ENCODE results near the gene SCNN1G.

Gene SCNN1G

GRCh38 chr16:23152386-23153178 is 30.0 kb upstream of the SCNN1G start:
- TF ChIP-seq CTCF (IDR thresholded peaks at IDR 0.05; ENCODE audit: control insufficient read depth, extremely low read depth, insufficient read depth) = no peak
- peak; percentile 89 for DNase-seq (ENCODE audit: low read depth)
- H3K4me3 ChIP-seq (ENCODE audit: low read depth, low read length) = peak overlapping the region; percentile 1; the same call in 1 of the 2 replicates

GRCh38 chr16:23155445-23156049 is 27.0 kb upstream of the SCNN1G start:
- H3K4me3 ChIP-seq (ENCODE audit: low read depth, low read length) = no peak overlapping the region
- TF ChIP-seq CTCF (IDR thresholded peaks at IDR 0.05; ENCODE audit: control insufficient read depth, extremely low read depth, insufficient read depth) = no peak
- no peak for DNase-seq (ENCODE audit: low read depth)

DNA sequence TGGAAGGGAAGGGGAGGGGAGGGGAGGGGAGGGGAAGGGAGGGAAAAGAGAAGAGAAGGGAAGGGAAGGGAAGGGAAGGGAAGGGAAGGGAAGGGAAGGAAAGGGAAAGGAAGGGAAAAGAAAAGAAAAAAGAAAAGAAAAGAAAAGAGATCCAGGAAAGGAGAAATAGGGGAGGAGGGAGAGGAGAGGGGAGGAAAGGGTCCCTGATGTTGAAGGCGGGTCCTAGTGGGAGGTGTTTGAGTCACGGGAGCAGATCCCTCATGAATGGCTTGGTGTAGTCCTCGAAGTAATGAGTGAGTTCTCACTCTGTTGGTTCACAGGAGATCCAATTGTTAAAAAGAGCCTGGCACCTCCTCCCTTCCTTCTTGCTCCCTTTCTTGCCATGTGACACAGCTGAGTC is 26.4 kb upstream of the SCNN1G start:
- DNase-seq (ENCODE audit: low read depth) = no peak
- TF ChIP-seq CTCF (IDR thresholded peaks at IDR 0.05; ENCODE audit: control insufficient read depth, extremely low read depth, insufficient read depth) = no peak
- H3K4me3 ChIP-seq (ENCODE audit: low read depth, low read length) = no peak overlapping the region

DNA sequence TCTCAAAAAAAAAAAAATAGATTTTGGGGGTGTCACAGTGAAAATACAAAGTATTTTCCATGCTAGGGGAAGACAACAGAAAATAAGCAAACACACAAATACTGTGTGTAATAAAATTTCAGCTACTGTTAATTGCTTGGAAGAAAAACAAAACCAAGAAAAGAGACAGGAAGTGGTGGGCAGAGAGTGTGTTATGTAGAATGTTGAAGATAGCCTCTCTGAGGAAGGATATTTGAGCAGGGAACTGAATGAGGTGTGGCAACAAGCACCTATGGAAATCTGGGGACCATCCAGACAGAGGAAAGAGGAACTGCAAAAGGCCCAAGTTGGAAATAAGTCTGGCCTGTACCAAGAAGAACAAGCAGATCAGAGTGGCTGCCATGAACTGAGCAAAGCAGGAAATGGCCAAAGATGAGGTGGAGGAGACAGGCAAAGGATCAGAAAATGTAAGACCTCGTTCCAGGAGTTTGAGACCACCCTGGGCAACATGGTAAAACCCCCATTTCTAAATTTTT is 25.5 kb upstream of the SCNN1G start:
- DNase-seq (ENCODE audit: low read depth) = no peak
- H3K4me3 ChIP-seq (ENCODE audit: low read depth, low read length) = no peak overlapping the region
- no peak for TF ChIP-seq CTCF (IDR thresholded peaks at IDR 0.05; ENCODE audit: control insufficient read depth, extremely low read depth, insufficient read depth)

- no peak overlapping the region for H3K4me3 ChIP-seq (ENCODE audit: low read depth, low read length)
- DNase-seq (ENCODE audit: low read depth) = no peak
- no peak for TF ChIP-seq CTCF (IDR thresholded peaks at IDR 0.05; ENCODE audit: control insufficient read depth, extremely low read depth, insufficient read depth)
Measured at GRCh38 chr16:23158114-23158513, 24.4 kb upstream of the SCNN1G start.

- no peak overlapping the region for H3K4me3 ChIP-seq (ENCODE audit: low read depth, low read length)
- DNase-seq (ENCODE audit: low read depth) = no peak
- no peak for TF ChIP-seq CTCF (IDR thresholded peaks at IDR 0.05; ENCODE audit: control insufficient read depth, extremely low read depth, insufficient read depth)
Measured at GRCh38 chr16:23160082-23160481, 22.5 kb upstream of the SCNN1G start.
